BLaER1 (cell line): ENCODE results near the gene IMMP2L.
"Not testable (repeated sequence)": the region's sequence is repeated elsewhere in the genome, so short reads cannot be mapped to it uniquely, and the experiment has no call there.

Source experiments
- H3K27ac ChIP-seq: shearing (Covaris generic); formaldehyde crosslinking; 2 replicates; pipeline ENCODE4 v1.8.1; 2022
- H3K27me3 ChIP-seq: shearing (Covaris generic); formaldehyde crosslinking; 2 replicates; pipeline ENCODE4 v1.8.1; 2022
- H3K36me3 ChIP-seq: shearing (Covaris generic); formaldehyde crosslinking; 2 replicates; pipeline ENCODE4 v1.8.1; 2022
- H3K4me1 ChIP-seq: shearing (Covaris generic); formaldehyde crosslinking; 2 replicates; pipeline ENCODE4 v1.8.1; 2022
- H3K4me2 ChIP-seq: shearing (Covaris generic); formaldehyde crosslinking; 2 replicates; pipeline ENCODE4 v1.8.1; 2022
- H3K4me3 ChIP-seq: shearing (Covaris generic); formaldehyde crosslinking; 2 replicates; pipeline ENCODE4 v1.8.1; 2022
- H3K9ac ChIP-seq: shearing (Covaris generic); formaldehyde crosslinking; 2 replicates; pipeline ENCODE4 v1.8.1; 2022
- H3K9me3 ChIP-seq: shearing (Covaris generic); formaldehyde crosslinking; 2 replicates; pipeline ENCODE4 v1.8.1; 2022
- H4K20me1 ChIP-seq: shearing (Covaris generic); formaldehyde crosslinking; 2 replicates; pipeline ENCODE4 v1.8.1; 2022
- Cebpa-rat ChIP-seq: shearing (Covaris generic); IDR thresholded peaks from 2 replicates; pipeline ENCODE4 v1.8.1; 2022

Gene IMMP2L

DNA sequence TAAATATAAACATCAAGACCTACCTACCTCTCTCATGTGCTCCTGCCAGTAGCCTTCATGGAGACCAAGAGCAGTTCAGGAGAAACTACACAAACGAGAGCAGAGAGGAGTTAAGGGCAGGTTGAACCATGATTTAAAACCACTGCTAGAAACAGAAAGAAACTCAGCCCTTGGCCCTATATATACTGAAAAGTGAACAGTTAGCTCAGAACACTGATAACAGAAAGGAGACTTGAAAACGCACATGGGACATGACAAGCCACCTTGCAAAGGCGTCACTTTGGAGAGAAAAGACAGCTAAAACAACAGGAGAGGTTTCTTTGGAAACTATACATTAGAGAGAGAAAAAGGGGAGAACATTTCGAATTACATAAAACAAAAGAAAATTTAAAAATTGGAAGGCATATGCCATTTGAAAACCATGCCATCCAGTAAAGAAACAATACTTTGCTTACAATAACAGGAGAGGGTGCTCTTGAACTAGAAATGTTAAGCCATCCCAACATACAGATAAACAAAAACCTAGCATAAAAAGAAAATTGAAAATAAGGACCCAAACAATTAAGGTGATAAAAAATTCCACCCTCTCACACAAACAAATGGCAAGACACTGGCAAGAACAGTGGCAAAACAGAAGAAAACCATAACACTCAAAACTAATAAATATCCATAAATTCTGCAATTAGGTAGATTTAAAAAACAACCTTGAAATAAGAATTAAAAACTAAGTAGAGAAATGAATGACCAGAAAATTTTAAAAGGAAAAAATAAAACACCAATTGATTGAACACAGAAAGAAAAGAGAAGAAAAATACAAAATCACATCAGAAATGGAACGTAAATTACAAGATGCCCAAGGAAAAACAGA is 232.7 kb downstream of the IMMP2L start:
- Histone ChIP-seq H3K9ac (no peak overlapping the region), H4K20me1 (no peaks in the 10 kb centered on the region), H3K9me3 (peaks cover 7% of the 10 kb centered on the region), H3K4me1 (no peaks in the 10 kb centered on the region), H3K4me3 (no peak overlapping the region), H3K27ac (no peak overlapping the region), H3K36me3 (no peaks in the 10 kb centered on the region), H3K27me3 (no peaks in the 10 kb centered on the region), H3K4me2 (no peak overlapping the region)
- no peak for TF ChIP-seq Cebpa-rat

DNA sequence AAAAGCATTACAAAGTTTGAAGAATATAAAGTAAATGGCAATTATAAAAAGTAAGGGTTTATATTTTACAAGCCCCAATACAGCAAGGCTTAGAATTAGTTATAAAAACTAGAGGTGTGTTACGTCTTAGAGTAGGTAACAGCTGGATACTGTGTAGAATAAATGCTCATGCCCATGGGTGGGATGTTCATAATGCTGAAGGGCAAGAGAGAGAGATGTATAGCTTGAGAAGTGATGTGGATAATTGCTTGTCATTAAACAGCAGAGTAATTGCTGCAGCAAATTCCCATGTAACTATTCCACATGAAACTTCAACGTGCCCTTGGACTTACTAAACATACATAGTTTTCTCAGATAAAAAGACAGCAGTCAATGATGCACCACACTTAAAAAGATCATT is 233.8 kb downstream of the IMMP2L start:
- Histone ChIP-seq H3K4me2 (no peak overlapping the region), H3K9ac (no peak overlapping the region), H3K27me3 (no peaks in the 10 kb centered on the region), H4K20me1 (no peaks in the 10 kb centered on the region), H3K4me1 (no peaks in the 10 kb centered on the region), H3K4me3 (no peak overlapping the region), H3K36me3 (no peaks in the 10 kb centered on the region), H3K9me3 (no peaks in the 10 kb centered on the region; the same call in 1 of the 2 replicates), H3K27ac (no peak overlapping the region)
- no peak for TF ChIP-seq Cebpa-rat

DNA sequence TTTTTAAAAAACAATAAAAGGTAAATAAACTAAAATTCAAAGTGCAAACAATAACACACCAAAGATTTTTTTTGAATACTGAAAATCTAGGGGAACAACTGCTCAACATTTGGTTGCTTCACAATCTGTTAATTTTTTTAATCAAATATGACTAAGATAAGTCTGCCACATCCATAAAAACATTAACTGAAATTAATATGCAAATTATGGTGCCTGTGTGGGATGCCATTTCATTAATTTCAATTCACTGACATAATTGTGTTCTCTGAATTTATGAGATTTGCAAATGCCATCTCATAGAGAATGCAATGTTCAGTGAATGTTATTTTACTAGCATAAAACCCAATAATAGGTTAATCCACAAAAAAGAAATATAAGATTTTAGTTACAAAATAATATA is 237.5 kb downstream of the IMMP2L start:
- Histone ChIP-seq H3K9ac (no peak overlapping the region), H3K4me2 (no peak overlapping the region), H3K4me3 (no peak overlapping the region), H3K27me3 (no peaks in the 10 kb centered on the region), H3K36me3 (no peaks in the 10 kb centered on the region), H3K9me3 (no peaks in the 10 kb centered on the region), H3K4me1 (no peaks in the 10 kb centered on the region), H4K20me1 (no peaks in the 10 kb centered on the region), H3K27ac (no peak overlapping the region)
- no peak for TF ChIP-seq Cebpa-rat

DNA sequence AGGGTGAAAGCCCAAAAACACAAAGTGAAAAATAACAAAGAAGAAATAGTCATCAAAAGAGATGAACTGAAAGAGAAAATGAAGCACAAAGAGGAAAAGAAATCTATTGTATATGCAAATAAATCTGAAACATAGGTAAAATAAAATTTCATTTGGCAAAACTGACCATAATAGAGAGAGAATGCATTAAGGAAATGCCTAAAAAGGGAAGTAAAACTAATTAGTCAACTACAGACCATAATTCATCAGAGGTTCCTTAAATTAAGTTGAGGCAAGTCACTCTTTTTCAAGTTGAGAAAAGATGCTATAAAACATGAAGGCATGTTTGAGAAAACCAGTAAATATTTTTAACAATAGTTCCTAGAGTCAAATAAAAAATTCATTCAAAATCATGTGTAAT is 238.1 kb downstream of the IMMP2L start:
- Histone ChIP-seq H4K20me1 (no peaks in the 10 kb centered on the region), H3K4me2 (no peak overlapping the region), H3K4me3 (no peak overlapping the region), H3K9ac (no peak overlapping the region), H3K27ac (no peak overlapping the region), H3K36me3 (no peaks in the 10 kb centered on the region), H3K4me1 (no peaks in the 10 kb centered on the region), H3K9me3 (no peaks in the 10 kb centered on the region), H3K27me3 (no peaks in the 10 kb centered on the region)
- no peak for TF ChIP-seq Cebpa-rat

DNA sequence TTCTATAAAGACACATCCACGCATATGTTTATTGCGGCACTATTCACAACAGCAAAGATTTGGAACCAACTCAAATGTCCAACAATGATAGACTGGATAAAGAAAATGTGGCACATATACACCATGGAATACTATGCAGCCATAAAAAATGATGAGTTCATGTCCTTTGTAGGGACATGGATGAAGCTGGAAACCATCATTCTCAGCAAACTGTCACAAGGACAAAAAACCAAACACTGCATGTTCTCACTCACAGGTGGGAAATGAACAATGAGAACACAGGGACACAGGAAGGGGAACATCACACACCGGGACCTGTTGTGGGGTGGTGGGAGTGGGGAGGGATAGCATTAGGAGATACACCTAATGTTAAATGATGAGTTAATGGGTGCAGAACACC is 238.6 kb downstream of the IMMP2L start:
- not testable (repeated sequence) for H3K9me3 ChIP-seq, H4K20me1 ChIP-seq, H3K27ac ChIP-seq, H3K4me1 ChIP-seq, H3K9ac ChIP-seq, H3K36me3 ChIP-seq, H3K27me3 ChIP-seq, H3K4me3 ChIP-seq, H3K4me2 ChIP-seq

DNA sequence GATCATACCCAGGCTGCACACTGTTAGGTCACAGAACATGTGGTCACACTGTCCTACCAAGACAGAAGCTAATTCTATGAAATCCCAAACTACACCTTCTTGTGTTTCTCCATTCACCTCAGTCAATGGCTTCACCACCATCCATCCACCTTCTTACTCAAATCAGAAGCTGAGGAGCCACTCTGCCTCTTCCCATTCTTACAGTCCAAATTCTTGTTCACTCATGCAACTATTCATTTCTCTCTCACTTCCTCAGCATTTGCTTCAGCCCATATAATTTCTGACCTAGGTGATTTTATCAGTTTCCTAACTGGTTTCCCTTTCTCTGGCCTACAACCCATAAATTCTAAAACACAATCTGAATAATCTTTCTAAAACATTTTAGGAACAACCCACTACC is 242.2 kb downstream of the IMMP2L start:
- no peak overlapping the region for H3K9ac ChIP-seq
- H3K27me3 ChIP-seq = no peaks in the 10 kb centered on the region
- H3K27ac ChIP-seq = no peak overlapping the region
- no peak overlapping the region for H3K4me2 ChIP-seq
- no peaks in the 10 kb centered on the region for H3K4me1 ChIP-seq
- no peaks in the 10 kb centered on the region for H3K36me3 ChIP-seq
- TF ChIP-seq Cebpa-rat = no peak
- H3K4me3 ChIP-seq = no peak overlapping the region
- no peaks in the 10 kb centered on the region for H3K9me3 ChIP-seq
- no peaks in the 10 kb centered on the region for H4K20me1 ChIP-seq

DNA sequence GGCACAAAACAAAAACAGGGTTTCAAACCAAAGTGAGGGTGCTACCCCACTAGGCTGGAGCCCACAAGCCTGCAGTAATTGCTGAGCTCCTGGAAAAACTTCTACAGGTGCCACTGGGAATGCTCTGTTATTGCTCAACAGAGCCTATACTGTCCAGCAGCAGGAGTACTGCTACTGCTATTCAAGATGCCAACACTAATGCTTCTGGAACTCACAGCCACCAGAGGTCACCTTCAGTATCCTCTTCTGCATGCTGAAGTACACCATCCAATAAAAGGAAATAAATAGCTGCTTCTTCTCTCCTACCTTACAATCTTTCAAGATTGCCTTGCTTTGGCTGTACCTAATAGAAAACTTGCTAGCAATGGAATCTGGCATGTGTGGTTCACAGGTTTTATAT is 249.3 kb downstream of the IMMP2L start:
- Histone ChIP-seq H4K20me1 (no peaks in the 10 kb centered on the region), H3K4me2 (no peak overlapping the region), H3K4me1 (no peaks in the 10 kb centered on the region), H3K4me3 (no peak overlapping the region), H3K9ac (no peak overlapping the region), H3K9me3 (no peaks in the 10 kb centered on the region), H3K27me3 (no peaks in the 10 kb centered on the region), H3K36me3 (no peaks in the 10 kb centered on the region), H3K27ac (no peak overlapping the region)
- no peak for TF ChIP-seq Cebpa-rat

DNA sequence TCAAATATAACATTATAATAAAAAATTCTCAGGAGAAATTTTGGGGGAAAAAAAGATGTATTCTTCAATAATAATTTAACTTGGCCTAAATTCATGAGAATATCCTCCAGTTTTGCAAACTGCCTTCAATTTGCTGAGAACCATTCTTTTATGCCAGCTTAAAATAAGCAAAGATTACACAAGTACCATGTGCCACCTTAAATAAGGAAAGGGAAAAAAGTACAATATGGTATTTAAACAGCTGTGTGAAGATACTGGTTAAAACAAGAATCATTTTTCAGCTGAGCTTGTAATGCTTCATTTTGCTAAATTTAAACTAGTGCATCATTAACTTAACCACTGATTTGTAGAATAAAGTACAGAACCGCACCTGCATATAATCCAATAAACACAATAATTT is 253.6 kb downstream of the IMMP2L start:
- H3K9ac ChIP-seq = no peak overlapping the region
- H3K27me3 ChIP-seq = no peaks in the 10 kb centered on the region
- no peaks in the 10 kb centered on the region for H3K4me1 ChIP-seq
- H3K36me3 ChIP-seq = no peaks in the 10 kb centered on the region
- TF ChIP-seq Cebpa-rat = no peak
- H3K27ac ChIP-seq = no peak overlapping the region
- no peaks in the 10 kb centered on the region for H3K9me3 ChIP-seq
- no peak overlapping the region for H3K4me2 ChIP-seq
- H3K4me3 ChIP-seq = no peak overlapping the region
- H4K20me1 ChIP-seq = no peaks in the 10 kb centered on the region

DNA sequence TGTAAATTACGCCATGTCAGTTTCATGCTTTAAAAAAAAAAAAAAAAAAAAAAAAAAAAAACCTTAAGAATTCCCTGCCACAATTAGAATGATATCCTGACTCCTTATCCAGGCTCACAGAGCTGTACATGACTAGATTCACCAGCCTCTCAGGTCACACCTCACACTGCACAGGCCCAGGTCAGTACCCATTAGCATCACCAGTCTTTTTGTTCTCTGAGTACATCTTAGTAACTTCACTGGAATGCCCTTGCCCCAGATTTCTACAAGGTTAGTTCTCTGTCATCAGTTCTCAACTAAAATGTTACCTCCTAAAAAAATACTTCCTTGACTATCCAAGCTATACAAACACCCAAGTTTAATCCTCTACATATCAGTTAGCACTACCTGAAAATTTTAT is 260.4 kb downstream of the IMMP2L start:
- no peaks in the 10 kb centered on the region for H3K9me3 ChIP-seq

DNA sequence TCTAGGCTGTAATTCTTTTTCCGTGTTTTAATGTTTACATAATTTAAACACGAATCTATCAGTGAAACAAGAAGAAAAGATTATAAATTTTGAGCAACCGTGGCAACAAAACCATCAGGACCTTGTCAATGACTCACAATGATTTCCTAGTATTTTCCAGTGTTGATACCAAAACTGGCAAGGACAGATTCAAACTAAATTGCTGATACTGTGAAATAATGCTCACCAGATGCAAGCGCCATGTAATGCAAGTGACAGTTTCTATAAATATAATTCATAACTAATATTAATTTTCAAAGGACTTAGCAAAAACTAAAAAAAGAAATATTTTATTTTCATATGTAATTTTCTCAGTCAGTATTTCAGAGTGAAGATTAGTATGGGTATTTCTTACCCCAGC is 267.8 kb downstream of the IMMP2L start:
- no peaks in the 10 kb centered on the region for H3K36me3 ChIP-seq
- no peak for TF ChIP-seq Cebpa-rat
- H3K4me3 ChIP-seq = no peak overlapping the region
- H3K4me2 ChIP-seq = no peak overlapping the region
- H3K4me1 ChIP-seq = no peaks in the 10 kb centered on the region
- H3K9ac ChIP-seq = no peak overlapping the region
- H3K27me3 ChIP-seq = no peaks in the 10 kb centered on the region
- H3K9me3 ChIP-seq = no peaks in the 10 kb centered on the region
- no peaks in the 10 kb centered on the region for H4K20me1 ChIP-seq
- no peak overlapping the region for H3K27ac ChIP-seq

More for the DNA sequence above, 260.4 kb downstream of the IMMP2L start:
- Histone ChIP-seq H3K27me3 (no peaks in the 10 kb centered on the region), H3K4me2 (no peak overlapping the region), H3K27ac (no peak overlapping the region), H3K36me3 (no peaks in the 10 kb centered on the region), H3K4me1 (no peaks in the 10 kb centered on the region), H3K9ac (no peak overlapping the region), H4K20me1 (no peaks in the 10 kb centered on the region), H3K4me3 (no peak overlapping the region)
- TF ChIP-seq Cebpa-rat = no peak

DNA sequence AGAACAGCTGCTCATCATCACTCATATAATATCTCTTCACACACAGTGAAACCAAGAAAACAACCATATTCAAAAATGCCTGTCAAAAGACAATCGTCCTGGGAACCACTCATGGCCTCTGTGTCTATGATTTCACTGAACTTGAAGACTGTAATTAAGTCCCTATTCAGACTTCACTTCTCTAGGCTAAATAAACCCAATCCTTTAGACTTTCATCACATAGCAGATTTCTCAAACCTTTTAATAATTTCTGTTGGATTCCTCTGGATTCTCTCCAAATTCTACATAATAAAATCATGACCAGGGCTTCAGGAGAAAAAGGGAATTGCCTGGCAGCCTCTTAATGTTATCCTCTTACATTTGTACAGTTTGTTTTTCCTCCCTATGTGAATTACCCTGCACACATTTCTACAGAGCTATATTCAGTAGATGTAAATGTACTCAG is 270.2 kb downstream of the IMMP2L start:
- TF ChIP-seq Cebpa-rat = no peak
- H3K27ac ChIP-seq = no peak overlapping the region
- no peaks in the 10 kb centered on the region for H4K20me1 ChIP-seq
- H3K4me1 ChIP-seq = no peaks in the 10 kb centered on the region
- no peak overlapping the region for H3K4me3 ChIP-seq
- no peaks in the 10 kb centered on the region for H3K36me3 ChIP-seq
- no peak overlapping the region for H3K4me2 ChIP-seq
- no peaks in the 10 kb centered on the region for H3K27me3 ChIP-seq
- no peaks in the 10 kb centered on the region; the same call in 1 of the 2 replicates for H3K9me3 ChIP-seq
- no peak overlapping the region for H3K9ac ChIP-seq
